Naive thymus-derived CD4-positive, alpha-beta T cell (primary cell): ENCODE results near the gene MEGF8. TPM values are rescaled to one million over a fixed set of nuclear protein-coding genes. Genes with fewer than 3 reads are reported as not detected.
A peak's percentile ranks its signal among the peaks of the same experiment; 100 is the strongest.

Source experiments
- ATAC-seq: fragments of 150-1000 bp; cut with Tn5 transposase; 2 replicates; pipeline ENCODE4 v1.10.0; 2021; ENCODE audit warnings: mild to moderate bottlenecking, moderate library complexity
- CTCF ChIA-PET: fragments of 350-600 bp; sonication (Branson Sonifier 250); formaldehyde crosslinking; loops from one replicate; lab custom pipeline; 2021; ENCODE audit warnings: antibody characterized with exemption; lab: Charles Lee
- POLR2A ChIA-PET: fragments of 350-600 bp; sonication (Branson Sonifier 250); formaldehyde crosslinking; loops from one replicate; lab custom pipeline; 2021; ENCODE audit warnings: antibody characterized with exemption, inconsistent platforms; lab: Charles Lee
- DNase-seq, 9 donors: peaks; one replicate each; pipeline versions ENCODE4 v3.0.0 to v3.0.0-alpha.2; 2020 to 2022; ENCODE audit warnings: mixed read lengths in 1 of 9
- H3K27ac ChIP-seq: one replicate; pipeline ENCODE4 v1.7.0; 2013; ENCODE audit warnings: mild to moderate bottlenecking, low read depth, low read length, moderate library complexity
- H3K27me3 ChIP-seq, 2 donors: one replicate each; pipeline ENCODE4 v1.7.0; 2013; ENCODE audit warnings: low read length in 2 of 2, mild to moderate bottlenecking in 2 of 2, moderate library complexity in 2 of 2; ENCODE audit not compliant: control insufficient read depth in 2 of 2, insufficient read depth in 2 of 2
- H3K36me3 ChIP-seq, 3 experiments: 1 replicate in 2 of 3; 2 replicates in 1 of 3; pipeline ENCODE4 v1.7.0; 2013; ENCODE audit warnings: low read length in 3 of 3, mild to moderate bottlenecking in 3 of 3, moderate library complexity in 1 of 3; ENCODE audit not compliant: insufficient read depth in 3 of 3, control insufficient read depth in 2 of 3
- H3K4me1 ChIP-seq, 2 donors: one replicate each; pipeline ENCODE4 v1.7.0; 2013; ENCODE audit warnings: low read length in 2 of 2, mild to moderate bottlenecking in 2 of 2, moderate library complexity in 1 of 2; ENCODE audit not compliant: control insufficient read depth in 2 of 2, insufficient read depth in 2 of 2
- H3K4me3 ChIP-seq: 2 replicates; pipeline ENCODE4 v1.7.0; 2013; ENCODE audit warnings: mild to moderate bottlenecking, low read length
- H3K9me3 ChIP-seq, 3 experiments: 1 replicate in 2 of 3; 2 replicates in 1 of 3; pipeline ENCODE4 v1.7.0; 2013; ENCODE audit warnings: low read length in 3 of 3; ENCODE audit not compliant: control insufficient read depth in 2 of 3
- H3K27ac Mint-ChIP-seq, 9 donors: one replicate each; pipeline ENCODE4 v1.8.0; 2020 to 2022; ENCODE audit warnings: mixed read lengths in 9 of 9, mild to moderate bottlenecking in 8 of 9, moderate library complexity in 5 of 9, inconsistent platforms in 2 of 9
- H3K27me3 Mint-ChIP-seq, 5 donors: one replicate each; pipeline ENCODE4 v1.8.0; 2021 to 2022; ENCODE audit warnings: mixed read lengths in 5 of 5, mild to moderate bottlenecking in 1 of 5
- H3K36me3 Mint-ChIP-seq, 5 donors: one replicate each; pipeline ENCODE4 v1.8.0; 2020 to 2022; ENCODE audit warnings: mixed read lengths in 5 of 5, mild to moderate bottlenecking in 3 of 5, inconsistent platforms in 1 of 5
- H3K4me1 Mint-ChIP-seq, 7 donors: one replicate each; pipeline ENCODE4 v1.8.0; 2020 to 2022; ENCODE audit warnings: mixed read lengths in 7 of 7, mild to moderate bottlenecking in 3 of 7, inconsistent platforms in 1 of 7
- H3K4me3 Mint-ChIP-seq, 10 donors: one replicate each; pipeline ENCODE4 v1.8.0; 2020 to 2022; ENCODE audit warnings: mild to moderate bottlenecking in 10 of 10, mixed read lengths in 10 of 10, moderate library complexity in 6 of 10, inconsistent platforms in 2 of 10
- H3K9me3 Mint-ChIP-seq, 11 donors: one replicate each; pipeline ENCODE4 v1.8.0; 2020 to 2022; ENCODE audit warnings: mixed read lengths in 11 of 11, mild to moderate bottlenecking in 4 of 11, inconsistent platforms in 1 of 11, moderate library complexity in 1 of 11
- intact Hi-C, 2 donors: fragments of 100-400 bp; cut with micrococcal nuclease; formaldehyde crosslinking; loops; one replicate each; pipeline ENCODE4 v1.15.1; 2023
- polyA plus RNA-seq, 2 donors: library from polyadenylated mRNA; unstranded; fragments of 300-500 nt; fragmentation: Illumina TruSeq; gene quantifications; one replicate each; pipeline ENCODE4 v1.2.3, GENCODE V29; 2021
- total RNA-seq, 6 experiments: library from RNA in 5 of 6; stranded (reverse) in 5 of 6; gene quantifications; 1 replicate in 5 of 6; 2 replicates in 1 of 6; pipeline ENCODE4 v1.2.3 and lab custom pipeline; 2021 to 2026

Gene MEGF8
- total and polyA plus RNA-seq, 7 experiments from 2014 or later, result 0.40 to 9.3 (median 8.1) TPM

GRCh38 chr19:42412227-42412626 lies 86.8 kb downstream of the MEGF8 start:
- Histone ChIP-seq H3K9me3 (no peaks in the 10 kb centered on the region), H3K36me3 (peaks cover 0 to 35% (median 0%) of the 10 kb centered on the region in 3 experiments), H3K27ac (no peak overlapping the region), H3K27me3 (no peaks in the 10 kb centered on the region), H3K4me1 (no peaks in the 10 kb centered on the region), H3K4me3 (no peak overlapping the region)
- CTCF ChIA-PET, result no interaction called here
- peaks cover 0 to 9% (median 1%) of the 10 kb centered on the region in 5 donors for H3K36me3 Mint-ChIP-seq
- peaks cover 0 to 8% (median 5%) of the 10 kb centered on the region in 7 donors for H3K4me1 Mint-ChIP-seq
- H3K27ac Mint-ChIP-seq, result peak overlapping the region in 2 of 9 donors; percentile 21 to 49
- intact Hi-C loops, result no loop called here
- no peak overlapping the region for H3K4me3 Mint-ChIP-seq
- no peak for DNase-seq
- POLR2A ChIA-PET, result interaction anchor here (1.4 kb wide), 1 partner anchor 12 kb away, joined by 5 read pairs; no protein-coding TSS in a partner anchor
- no peaks in the 10 kb centered on the region for H3K27me3 Mint-ChIP-seq
- H3K9me3 Mint-ChIP-seq, result peaks cover 0 to 3% (median 0%) of the 10 kb centered on the region in 11 donors
- no peak for ATAC-seq

GRCh38 chr19:42412661-42413076 lies 87.2 kb downstream of the MEGF8 start:
- POLR2A ChIA-PET, result interaction anchor here (1.4 kb wide), 1 partner anchor 12 kb away, joined by 5 read pairs; no protein-coding TSS in a partner anchor

GRCh38 chr19:42419309-42419708 lies 93.9 kb downstream of the MEGF8 start:
- no peak overlapping the region for H3K4me3 ChIP-seq
- H3K27ac Mint-ChIP-seq, result no peak overlapping the region
- H3K9me3 Mint-ChIP-seq, result no peaks in the 10 kb centered on the region
- H3K27me3 Mint-ChIP-seq, result no peaks in the 10 kb centered on the region
- H3K4me3 Mint-ChIP-seq, result no peak overlapping the region
- no peak overlapping the region for H3K27ac ChIP-seq
- no peaks in the 10 kb centered on the region for H3K27me3 ChIP-seq
- H3K9me3 ChIP-seq, result no peaks in the 10 kb centered on the region
- CTCF ChIA-PET, result interaction anchor here (0.6 to 8.7 kb wide), 5 partner anchors 16 to 110 kb away, joined by 3 to 94 read pairs (median 6); no protein-coding TSS in a partner anchor
- H3K4me1 ChIP-seq, result peaks cover 21 to 30% of the 10 kb centered on the region in 2 donors
- peaks cover 0 to 13% (median 0%) of the 10 kb centered on the region in 3 experiments for H3K36me3 ChIP-seq
- DNase-seq (no peak), ATAC-seq (no peak)
- peaks cover 30 to 41% (median 35%) of the 10 kb centered on the region in 7 donors for H3K4me1 Mint-ChIP-seq
- POLR2A ChIA-PET, result no interaction called here
- H3K36me3 Mint-ChIP-seq, result peaks cover 0 to 13% (median 1%) of the 10 kb centered on the region in 5 donors
- intact Hi-C loops, result no loop called here

More at GRCh38 chr19:42412661-42413076, 87.2 kb downstream of the MEGF8 start:
- Histone ChIP-seq H3K36me3 (peaks cover 0 to 31% (median 0%) of the 10 kb centered on the region in 3 experiments), H3K27ac (no peak overlapping the region), H3K4me1 (no peaks in the 10 kb centered on the region), H3K9me3 (no peaks in the 10 kb centered on the region), H3K27me3 (no peaks in the 10 kb centered on the region), H3K4me3 (no peak overlapping the region)
- Mint-ChIP-seq H3K27me3 (no peaks in the 10 kb centered on the region), H3K4me1 (peaks cover 0 to 8% (median 5%) of the 10 kb centered on the region in 7 donors), H3K36me3 (peaks cover 0 to 9% (median 1%) of the 10 kb centered on the region in 5 donors), H3K27ac (peak overlapping the region in 1 of 9 donors; percentile 21), H3K4me3 (no peak overlapping the region), H3K9me3 (peaks cover 0 to 3% (median 0%) of the 10 kb centered on the region in 11 donors)
- intact Hi-C loops, result no loop called here
- DNase-seq, result no peak
- CTCF ChIA-PET, result no interaction called here
- ATAC-seq, result no peak

- no peaks in the 10 kb centered on the region for H3K27me3 ChIP-seq
- ChIA-PET CTCF (interaction anchor here (0.6 to 8.7 kb wide), 6 partner anchors 15 to 253 kb away, joined by 3 to 94 read pairs (median 5); no protein-coding TSS in a partner anchor), POLR2A (interaction anchor here (0.6 to 1.0 kb wide), 2 partner anchors 14 to 23 kb away, joined by 3 read pairs; no protein-coding TSS in a partner anchor)
- H3K36me3 Mint-ChIP-seq, result peaks cover 0 to 7% (median 1%) of the 10 kb centered on the region in 5 donors
- ATAC-seq, result peak; percentile 55
- H3K27ac Mint-ChIP-seq, result peak overlapping the region in 6 of 9 donors; percentile 15 to 76 (median 53)
- H3K9me3 ChIP-seq, result no peaks in the 10 kb centered on the region
- H3K4me1 ChIP-seq, result peaks cover 21 to 30% of the 10 kb centered on the region in 2 donors
- no peak overlapping the region for H3K27ac ChIP-seq
- intact Hi-C loops, result loop anchor here (1.0 to 5.0 kb wide), 5 partner anchors 13 to 1023 kb away; partner anchors contain the start of genes BCKDHA (in 1 of the 2), EXOSC5 (in 1 of the 2), GSK3A (in 1 of the 2) and ZNF574 (in 1 of the 2)
- H3K27me3 Mint-ChIP-seq, result no peaks in the 10 kb centered on the region
- H3K4me3 Mint-ChIP-seq, result peak overlapping the region in 7 of 10 donors; percentile 6 to 89 (median 24)
- DNase-seq, result peak; percentile 44 to 73 (median 72)
- no peak overlapping the region for H3K4me3 ChIP-seq
- peaks cover 30 to 44% (median 37%) of the 10 kb centered on the region in 7 donors for H3K4me1 Mint-ChIP-seq
- no peaks in the 10 kb centered on the region for H3K9me3 Mint-ChIP-seq
- H3K36me3 ChIP-seq, result peaks cover 0 to 10% (median 0%) of the 10 kb centered on the region in 3 experiments
Observed at GRCh38 chr19:42420055-42420544, 94.7 kb downstream of the MEGF8 start.

- Histone ChIP-seq H3K4me1 (peaks cover 21 to 30% of the 10 kb centered on the region in 2 donors), H3K9me3 (no peaks in the 10 kb centered on the region), H3K27me3 (no peaks in the 10 kb centered on the region), H3K4me3 (no peak overlapping the region), H3K27ac (peak overlapping the region; percentile 7), H3K36me3 (peaks cover 0 to 10% (median 0%) of the 10 kb centered on the region in 3 experiments)
- CTCF ChIA-PET, result interaction anchor here (1.5 to 8.7 kb wide), 2 partner anchors 14 to 19 kb away, joined by 10 to 94 read pairs; no protein-coding TSS in a partner anchor
- ATAC-seq, result no peak
- POLR2A ChIA-PET, result interaction anchor here (1.0 kb wide), 1 partner anchor 13 kb away, joined by 3 read pairs; no protein-coding TSS in a partner anchor
- Mint-ChIP-seq H3K4me3 (peak overlapping the region in 9 of 10 donors; percentile 37 to 100 (median 91)), H3K9me3 (no peaks in the 10 kb centered on the region), H3K27ac (peak overlapping the region in 7 of 9 donors; percentile 19 to 90 (median 72)), H3K27me3 (no peaks in the 10 kb centered on the region), H3K4me1 (peaks cover 30 to 45% (median 37%) of the 10 kb centered on the region in 7 donors), H3K36me3 (peaks cover 0 to 6% (median 0%) of the 10 kb centered on the region in 5 donors)
- no peak for DNase-seq
- intact Hi-C loops, result loop anchor here (5.0 kb wide), 4 partner anchors 179 to 1024 kb away; partner anchors contain the start of genes BCKDHA (in 1 of the 2), EXOSC5 (in 1 of the 2), GSK3A (in 1 of the 2) and ZNF574 (in 1 of the 2)
Observed at GRCh38 chr19:42421101-42421500, 95.7 kb downstream of the MEGF8 start.

GRCh38 chr19:42421591-42422031 lies 96.2 kb downstream of the MEGF8 start:
- peak overlapping the region in 4 of 9 donors; percentile 63 to 87 (median 78) for H3K27ac Mint-ChIP-seq
- POLR2A ChIA-PET, result no interaction called here

More at GRCh38 chr19:42421591-42422031, 96.2 kb downstream of the MEGF8 start:
- intact Hi-C loops, result loop anchor here (2.0 to 5.0 kb wide), 5 partner anchors 17 to 1024 kb away; partner anchors contain the start of genes BCKDHA (in 1 of the 2), EXOSC5 (in 1 of the 2), GSK3A (in 1 of the 2) and ZNF574 (in 1 of the 2)
- Histone ChIP-seq H3K4me3 (no peak overlapping the region), H3K27ac (no peak overlapping the region), H3K36me3 (peaks cover 0 to 5% (median 0%) of the 10 kb centered on the region in 3 experiments), H3K27me3 (no peaks in the 10 kb centered on the region), H3K4me1 (peaks cover 21 to 30% of the 10 kb centered on the region in 2 donors), H3K9me3 (no peaks in the 10 kb centered on the region)
- no peak for ATAC-seq
- Mint-ChIP-seq H3K9me3 (no peaks in the 10 kb centered on the region), H3K36me3 (peaks cover 0 to 6% (median 0%) of the 10 kb centered on the region in 5 donors), H3K27me3 (no peaks in the 10 kb centered on the region), H3K4me3 (peak overlapping the region; percentile 37 to 100 (median 96)), H3K4me1 (peaks cover 30 to 45% (median 38%) of the 10 kb centered on the region in 7 donors)
- CTCF ChIA-PET, result interaction anchor here (8.7 kb wide), 1 partner anchor 13 kb away, joined by 94 read pairs; no protein-coding TSS in a partner anchor
- DNase-seq, result no peak
